BJ (cell line): ENCODE measurements around the gene HLA-DQA1. TPM values are rescaled to one million over a fixed set of nuclear protein-coding genes. Genes with fewer than 3 reads are reported as not detected.
A peak's percentile ranks its signal among the peaks of the same experiment; 100 is the strongest.

Experiments used
- CTCF ChIA-PET: fragments of 350-600 bp; formaldehyde crosslinking; extraction: SDS; loops from one replicate; lab custom pipeline; 2021; ENCODE audit warnings: antibody characterized with exemption, inconsistent platforms; lab: Yijun Ruan, JAX
- POLR2A ChIA-PET: fragments of 300-600 bp; sonication (Branson Sonifier 250); formaldehyde crosslinking; extraction: SDS; loops from one replicate; lab custom pipeline; 2021; ENCODE audit warnings: antibody characterized with exemption; lab: Charles Lee
- DNase-seq: peaks from one replicate; pipeline ENCODE4 v3.0.0-alpha.2; 2011; ENCODE audit warnings: low read depth
- H3K27me3 ChIP-seq: 2 replicates; pipeline ENCODE4 v1.6.0; 2011; ENCODE audit warnings: low read length; ENCODE audit not compliant: control insufficient read depth, insufficient read depth
- H3K36me3 ChIP-seq: 2 replicates; pipeline ENCODE4 v1.5.1; 2011; ENCODE audit warnings: low read length; ENCODE audit not compliant: control insufficient read depth, insufficient read depth
- H3K4me3 ChIP-seq: 2 replicates; pipeline ENCODE4 v1.5.1; 2011; ENCODE audit warnings: low read depth, mild to moderate bottlenecking, control low read depth, low read length
- polyA plus RNA-seq: library from polyadenylated mRNA; depleted of rRNA; stranded (reverse); fragments of >200 nt; gene quantifications from 2 replicates; pipeline ENCODE4 v1.2.3, GENCODE V29; 2011; rRNA removed
- TF ChIP-seq, protein P1 (sequence below): IDR thresholded peaks from 2 replicates; pipeline ENCODE4 v1.5.1; 2011; ENCODE audit warnings: low read depth, mild to moderate bottlenecking, control low read depth, inconsistent platforms, low read length, moderate library complexity; ENCODE audit not compliant: insufficient read depth

HLA-DQA1 gene
- polyA plus RNA-seq, 1 experiment, result not detected

DNA sequence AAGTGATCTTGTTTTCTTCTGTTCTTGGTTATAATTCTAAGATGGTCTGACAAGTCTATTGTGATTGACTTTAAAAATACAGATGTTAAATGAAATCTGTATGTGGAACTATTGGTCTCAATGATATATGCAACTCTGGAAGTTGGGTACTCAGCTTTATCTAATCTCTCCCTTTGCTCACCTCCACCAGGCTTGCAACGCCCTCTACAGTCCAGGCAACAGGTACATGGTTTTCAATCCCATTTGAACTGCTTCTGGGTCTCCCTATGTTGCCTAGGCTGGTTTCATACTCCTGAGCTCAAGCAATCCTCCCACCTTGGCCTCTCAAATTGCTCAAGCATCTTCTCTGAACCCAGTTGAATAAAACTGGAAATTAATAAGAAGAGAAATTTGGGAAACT lies 54.8 kb downstream of the HLA-DQA1 start:
- TF ChIP-seq, protein P1, sequence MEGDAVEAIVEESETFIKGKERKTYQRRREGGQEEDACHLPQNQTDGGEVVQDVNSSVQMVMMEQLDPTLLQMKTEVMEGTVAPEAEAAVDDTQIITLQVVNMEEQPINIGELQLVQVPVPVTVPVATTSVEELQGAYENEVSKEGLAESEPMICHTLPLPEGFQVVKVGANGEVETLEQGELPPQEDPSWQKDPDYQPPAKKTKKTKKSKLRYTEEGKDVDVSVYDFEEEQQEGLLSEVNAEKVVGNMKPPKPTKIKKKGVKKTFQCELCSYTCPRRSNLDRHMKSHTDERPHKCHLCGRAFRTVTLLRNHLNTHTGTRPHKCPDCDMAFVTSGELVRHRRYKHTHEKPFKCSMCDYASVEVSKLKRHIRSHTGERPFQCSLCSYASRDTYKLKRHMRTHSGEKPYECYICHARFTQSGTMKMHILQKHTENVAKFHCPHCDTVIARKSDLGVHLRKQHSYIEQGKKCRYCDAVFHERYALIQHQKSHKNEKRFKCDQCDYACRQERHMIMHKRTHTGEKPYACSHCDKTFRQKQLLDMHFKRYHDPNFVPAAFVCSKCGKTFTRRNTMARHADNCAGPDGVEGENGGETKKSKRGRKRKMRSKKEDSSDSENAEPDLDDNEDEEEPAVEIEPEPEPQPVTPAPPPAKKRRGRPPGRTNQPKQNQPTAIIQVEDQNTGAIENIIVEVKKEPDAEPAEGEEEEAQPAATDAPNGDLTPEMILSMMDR, result peak; percentile 18; the same call in 1 of the 2 replicates
- CTCF ChIA-PET, result interaction anchor here (0.6 kb wide), 1 partner anchor 43 kb away, joined by 3 read pairs; no protein-coding TSS in a partner anchor
- DNase-seq, result no peak
- H3K27me3 ChIP-seq, result no peaks in the 10 kb centered on the region
- no peak overlapping the region for H3K4me3 ChIP-seq
- POLR2A ChIA-PET, result no interaction called here
- no peaks in the 10 kb centered on the region for H3K36me3 ChIP-seq

Other genes starting within 250 kb of the HLA-DQA1 start
- gene BTNL2, start 230.2 kb upstream of the HLA-DQA1 start, polyA plus RNA-seq, result not detected in 2 replicates
- not detected in 2 replicates for gene HLA-DRA, start 197.5 kb upstream of the HLA-DQA1 start, polyA plus RNA-seq
- gene HLA-DRB5, start 107.1 kb upstream of the HLA-DQA1 start, polyA plus RNA-seq, result not detected in 2 replicates
- not detected in 2 replicates for gene HLA-DRB1, start 47.6 kb upstream of the HLA-DQA1 start, polyA plus RNA-seq
- gene HLA-DQB1, start 29.3 kb downstream of the HLA-DQA1 start, polyA plus RNA-seq, result not detected in 2 replicates
- gene HLA-DQA2, start 104.0 kb downstream of the HLA-DQA1 start, polyA plus RNA-seq, result not detected in 2 replicates
- gene HLA-DQB2, start 126.1 kb downstream of the HLA-DQA1 start, polyA plus RNA-seq, result not detected in 2 replicates
- 0.12 and 0.16 TPM in 2 replicates for gene HLA-DOB, start 179.6 kb downstream of the HLA-DQA1 start, polyA plus RNA-seq
- gene TAP2, start 201.3 kb downstream of the HLA-DQA1 start, polyA plus RNA-seq, result 18.0 and 25.4 TPM in 2 replicates
- gene PSMB8, start 206.6 kb downstream of the HLA-DQA1 start, polyA plus RNA-seq, result 56.7 and 79.6 TPM in 2 replicates
- gene TAP1, start 216.3 kb downstream of the HLA-DQA1 start, polyA plus RNA-seq, result 58.4 and 80.4 TPM in 2 replicates
- 37.9 and 44.7 TPM in 2 replicates for gene PSMB9, start 216.8 kb downstream of the HLA-DQA1 start, polyA plus RNA-seq